GM12891 (cell line): Measurements from ENCODE around the gene RADX.
A peak's percentile ranks its signal among the peaks of the same experiment; 100 is the strongest.

Experiments
- DNase-seq: peaks from one replicate; pipeline ENCODE4 v3.0.0; 2011; ENCODE audit warnings: low spot score; ENCODE audit not compliant: insufficient read length
- FAIRE-seq: peaks from 2 replicates; lab custom pipeline; 2011; peaks lifted over from hg19 to GRCh38; lab: Jason Lieb, UNC
- PAX5 ChIP-seq: IDR thresholded peaks from 2 replicates; pipeline ENCODE4 v1.6.1; 2011; ENCODE audit warnings: low read length, moderate library complexity, mild to moderate bottlenecking; ENCODE audit not compliant: insufficient read depth, severe bottlenecking
- POLR2A ChIP-seq: IDR thresholded peaks from 2 replicates; pipeline ENCODE4 v1.6.1; 2011; ENCODE audit warnings: low read depth, low read length, control low read depth
- POLR2AphosphoS5 ChIP-seq: IDR thresholded peaks from 2 replicates; pipeline ENCODE4 v1.6.1; 2011; ENCODE audit warnings: low read depth, low read length, control low read depth
- POU2F2 ChIP-seq: IDR thresholded peaks from 2 replicates; pipeline ENCODE4 v1.6.1; 2011; ENCODE audit warnings: low read depth, mild to moderate bottlenecking, control low read depth, low read length, moderate library complexity
- SPI1 ChIP-seq: IDR thresholded peaks from 2 replicates; pipeline ENCODE4 v1.6.1; 2011; ENCODE audit warnings: low read depth, low read length, control low read depth
- TAF1 ChIP-seq: IDR thresholded peaks from 2 replicates; pipeline ENCODE4 v1.6.1; 2011; ENCODE audit warnings: low read depth, low read length, control low read depth

RADX gene

DNA sequence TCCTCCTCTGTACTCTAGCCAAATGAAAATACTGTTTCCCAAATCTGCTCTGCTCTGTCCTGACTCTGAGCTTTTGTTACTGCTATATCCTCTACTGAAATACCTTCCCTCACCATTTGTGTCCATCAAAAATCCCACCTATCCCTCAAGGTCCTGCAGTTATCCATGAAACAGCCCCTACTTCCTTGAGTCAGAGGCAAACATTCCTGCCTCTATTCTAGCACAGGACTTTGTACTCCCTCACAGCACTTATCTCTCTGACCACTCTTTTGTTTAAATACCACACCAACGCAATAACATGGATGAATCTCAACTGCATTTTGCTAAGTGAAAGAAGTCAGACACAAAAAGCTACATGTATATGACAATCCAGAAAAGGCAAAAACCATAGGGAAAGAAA, 104.2 kb downstream of the RADX start:
- TF ChIP-seq SPI1 (no peak), POLR2A (no peak), POLR2AphosphoS5 (no peak), POU2F2 (no peak), TAF1 (no peak), PAX5 (no peak)
- no peak for FAIRE-seq
- no peak for DNase-seq

DNA sequence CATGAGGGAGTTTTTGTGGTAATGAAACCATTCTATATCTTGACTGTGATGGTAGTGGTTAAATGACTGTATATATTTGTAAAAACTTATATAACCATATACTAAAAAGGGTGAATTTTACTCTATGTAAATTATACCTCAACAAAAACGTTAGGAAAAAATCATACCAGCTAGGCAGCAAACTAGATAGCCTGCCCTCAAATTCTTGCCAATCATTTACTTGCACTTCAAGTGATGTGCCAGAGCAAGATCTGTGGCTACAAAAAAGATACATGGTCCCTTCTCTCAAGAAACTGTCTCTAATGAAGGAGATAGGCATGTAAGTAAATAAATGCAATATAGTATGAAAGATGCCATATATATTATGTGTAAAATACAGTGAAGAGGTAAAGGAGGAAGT, 104.7 kb downstream of the RADX start:
- no peak for TF ChIP-seq POU2F2
- no peak for TF ChIP-seq SPI1
- no peak for TF ChIP-seq POLR2A
- TF ChIP-seq TAF1 = no peak
- TF ChIP-seq PAX5 = no peak
- TF ChIP-seq POLR2AphosphoS5 = no peak
- FAIRE-seq (no peak), DNase-seq (no peak)

DNA sequence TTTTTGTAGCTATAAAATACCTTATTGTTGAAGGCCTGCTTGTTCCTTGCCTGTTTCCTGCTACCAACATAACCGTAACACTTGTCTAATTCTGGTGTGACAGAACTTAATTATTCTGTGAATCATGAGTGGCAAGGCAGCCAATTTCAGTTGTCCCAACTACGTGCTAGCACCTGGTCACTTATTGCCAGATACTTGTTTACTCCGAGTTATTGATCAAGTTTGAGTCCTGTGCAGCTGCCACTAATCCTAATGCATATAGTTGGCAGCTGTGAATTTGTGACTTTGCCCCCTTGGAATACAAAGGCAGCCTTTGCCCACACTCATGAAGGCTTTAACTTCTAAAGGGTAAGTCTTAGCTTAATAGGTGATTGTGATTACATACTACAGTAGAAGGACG, 106.9 kb downstream of the RADX start:
- TF ChIP-seq SPI1 = no peak
- no peak for TF ChIP-seq POU2F2
- TF ChIP-seq POLR2AphosphoS5 = no peak
- no peak for TF ChIP-seq TAF1
- TF ChIP-seq PAX5 = no peak
- no peak for TF ChIP-seq POLR2A
- no peak for FAIRE-seq
- no peak for DNase-seq

DNA sequence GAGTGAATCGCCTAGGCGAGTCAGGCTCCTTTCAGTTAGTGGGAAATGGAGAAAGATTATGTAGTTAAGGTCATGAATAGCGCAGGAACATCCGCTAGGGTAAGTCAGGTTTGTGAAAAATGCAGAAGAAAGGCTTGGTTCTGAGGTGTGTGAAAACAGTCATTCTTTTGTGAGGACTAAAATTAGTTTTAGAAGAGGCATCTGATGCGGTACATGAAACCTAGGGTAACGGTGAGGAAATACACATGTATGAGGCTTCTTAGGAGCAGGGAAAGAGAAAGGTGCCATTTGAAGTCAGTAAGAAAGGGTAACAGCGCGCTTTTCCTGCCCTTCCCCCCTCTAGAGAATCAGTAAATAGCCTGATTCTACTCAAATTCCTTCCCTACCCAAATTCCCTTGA, 114.2 kb downstream of the RADX start:
- FAIRE-seq = peak; percentile 40
- TF ChIP-seq POLR2AphosphoS5 = no peak
- no peak for DNase-seq

DNA sequence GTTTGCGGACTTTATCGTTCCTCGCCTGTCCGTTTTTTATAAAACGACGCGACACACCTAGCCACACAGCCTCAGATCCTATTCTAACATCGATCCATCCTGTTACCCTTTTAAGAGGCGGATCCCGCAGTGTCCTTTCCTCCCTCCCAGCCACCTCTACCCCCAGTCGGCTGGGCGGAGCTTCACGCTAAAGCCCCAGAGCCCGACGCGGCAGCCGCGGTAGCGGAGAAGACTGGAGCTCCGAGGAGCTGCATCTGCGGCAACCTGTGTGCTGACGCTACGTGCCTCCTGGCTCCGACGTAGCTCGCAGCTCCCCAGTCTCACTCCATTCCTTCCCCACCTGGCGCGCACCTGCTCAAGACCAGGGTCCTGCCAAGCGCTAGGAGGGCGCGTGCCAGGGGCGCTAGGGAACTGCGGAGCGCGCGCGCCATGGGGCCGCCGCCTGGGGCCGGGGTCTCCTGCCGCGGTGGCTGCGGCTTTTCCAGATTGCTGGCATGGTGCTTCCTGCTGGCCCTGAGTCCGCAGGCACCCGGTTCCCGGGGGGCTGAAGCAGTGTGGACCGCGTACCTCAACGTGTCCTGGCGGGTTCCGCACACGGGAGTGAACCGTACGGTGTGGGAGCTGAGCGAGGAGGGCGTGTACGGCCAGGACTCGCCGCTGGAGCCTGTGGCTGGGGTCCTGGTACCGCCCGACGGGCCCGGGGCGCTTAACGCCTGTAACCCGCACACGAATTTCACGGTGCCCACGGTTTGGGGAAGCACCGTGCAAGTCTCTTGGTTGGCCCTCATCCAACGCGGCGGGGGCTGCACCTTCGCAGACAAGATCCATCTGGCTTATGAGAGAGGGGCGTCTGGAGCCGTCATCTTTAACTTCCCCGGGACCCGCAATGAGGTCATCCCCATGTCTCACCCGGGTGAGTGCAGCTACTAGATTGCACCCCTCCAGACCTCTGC, 115.0 kb downstream of the RADX start, which contains the start of gene RNF128:
Gene RNF128 (plus strand): TSS at position 217 of the 953 bp plus-strand sequence. CDS start 213 bp downstream, at position 430.
- FAIRE-seq (no peak), DNase-seq (no peak)
- TF ChIP-seq POLR2A = no peak
- TF ChIP-seq PAX5 = no peak
- TF ChIP-seq POU2F2 = no peak
- TF ChIP-seq TAF1 = no peak
- TF ChIP-seq POLR2AphosphoS5 = no peak
- no peak for TF ChIP-seq SPI1

DNA sequence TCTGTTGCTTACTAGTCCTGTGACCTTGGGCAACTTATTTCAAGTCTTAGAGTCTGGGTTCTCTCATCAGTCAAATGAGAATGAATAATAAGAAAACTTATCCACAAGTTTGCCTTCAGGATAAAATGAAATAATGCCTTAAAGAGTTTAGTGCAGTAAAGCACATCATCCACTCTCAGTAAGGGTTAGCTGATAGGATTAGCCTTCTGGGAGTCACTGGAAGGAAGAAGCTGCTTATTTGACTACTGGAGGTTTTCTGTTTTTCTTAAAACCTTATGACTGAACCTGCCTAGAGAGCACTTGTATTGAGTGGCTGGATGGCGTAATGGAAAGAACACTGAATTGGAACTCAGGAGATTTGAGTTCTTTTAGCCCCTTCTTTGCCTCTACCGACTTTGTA, 116.6 kb downstream of the RADX start:
- DNase-seq = no peak
- TF ChIP-seq POU2F2 (no peak), POLR2A (no peak), TAF1 (no peak), POLR2AphosphoS5 (no peak), PAX5 (no peak), SPI1 (no peak)
- FAIRE-seq = no peak
